NK-92 treated with Interleukin-12 subunit alpha and Interleukin-12 subunit beta, amount 100 ng/mL, for 24 hours (cell line): Measurements from ENCODE around the gene RPN1.
A peak's percentile ranks its signal among the peaks of the same experiment; 100 is the strongest.

Experiments
- DNase-seq: peaks from one replicate; lab custom pipeline; 2025; lab: John Stamatoyannopoulos, UW

RPN1 gene

DNA sequence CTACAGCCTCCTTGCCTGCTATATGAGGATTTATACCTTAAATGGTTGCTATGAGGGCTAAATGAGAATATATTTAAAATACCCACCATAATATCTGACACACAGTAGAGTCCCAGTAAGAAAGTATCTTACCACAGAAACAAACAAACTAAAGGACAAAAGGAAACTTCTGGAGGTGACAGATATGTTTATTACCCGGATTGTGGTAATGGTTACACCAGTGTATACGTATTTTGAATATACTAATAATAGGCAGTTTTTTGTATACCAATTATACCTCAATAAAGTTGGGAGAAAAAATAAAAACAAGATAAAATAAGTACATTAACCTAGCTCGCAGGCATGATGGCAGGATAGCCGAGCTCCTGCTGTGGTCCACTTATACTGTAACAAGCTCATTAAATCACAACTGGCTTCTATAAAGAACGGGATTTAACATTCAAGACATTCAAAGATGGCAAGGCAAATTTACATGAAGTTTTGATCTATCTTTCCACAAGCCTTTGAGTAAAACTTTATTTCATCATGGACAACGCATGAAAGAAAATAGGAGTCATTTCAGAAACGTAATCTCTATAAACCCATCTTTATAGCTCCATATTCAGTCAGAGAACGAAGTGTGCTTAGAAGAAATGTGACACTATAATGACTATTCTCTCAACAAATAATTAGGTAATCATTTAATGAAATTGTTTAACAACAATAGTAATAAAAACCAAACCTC, 1.5 kb downstream of the RPN1 start:
- DNase-seq: no peak

DNA sequence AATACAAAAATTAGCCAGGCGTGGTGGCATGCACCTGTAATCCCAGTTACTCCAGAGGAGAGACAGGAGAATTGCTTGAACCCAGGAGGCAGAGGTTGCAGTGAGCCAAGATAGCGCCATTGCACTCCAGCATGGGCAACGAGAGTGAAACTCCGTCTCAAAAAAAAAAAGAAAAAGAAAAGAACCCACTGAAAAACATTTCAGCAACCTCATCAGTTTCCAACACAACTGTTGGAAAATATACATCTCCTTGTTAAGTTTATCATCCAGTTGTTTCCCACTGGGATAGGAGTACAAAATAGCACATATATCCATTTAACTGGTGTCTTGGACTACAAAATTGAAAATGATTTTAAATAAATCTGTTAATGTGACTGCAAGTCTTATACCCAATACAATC, 2.2 kb downstream of the RPN1 start:
- no peak for DNase-seq

DNA sequence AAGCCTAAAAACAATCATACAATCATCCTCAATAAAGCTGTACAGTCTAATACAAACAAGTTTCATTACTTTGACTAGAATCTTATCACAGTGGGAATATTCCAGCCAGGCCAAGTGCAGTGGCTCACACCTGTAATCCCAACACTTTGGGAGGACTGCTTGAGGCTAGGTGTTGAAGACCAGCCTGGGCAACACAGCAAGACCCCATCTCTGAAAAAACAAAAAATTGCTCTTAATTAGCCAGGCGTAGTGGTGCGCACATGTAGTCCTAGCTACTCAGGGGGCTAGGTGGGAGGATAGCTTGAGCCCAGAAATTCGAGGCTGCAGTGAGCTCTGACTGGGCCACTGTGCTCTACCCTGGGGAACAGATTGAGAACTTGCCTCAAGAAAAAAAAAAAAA, 3.3 kb downstream of the RPN1 start:
- DNase-seq: no peak

DNA sequence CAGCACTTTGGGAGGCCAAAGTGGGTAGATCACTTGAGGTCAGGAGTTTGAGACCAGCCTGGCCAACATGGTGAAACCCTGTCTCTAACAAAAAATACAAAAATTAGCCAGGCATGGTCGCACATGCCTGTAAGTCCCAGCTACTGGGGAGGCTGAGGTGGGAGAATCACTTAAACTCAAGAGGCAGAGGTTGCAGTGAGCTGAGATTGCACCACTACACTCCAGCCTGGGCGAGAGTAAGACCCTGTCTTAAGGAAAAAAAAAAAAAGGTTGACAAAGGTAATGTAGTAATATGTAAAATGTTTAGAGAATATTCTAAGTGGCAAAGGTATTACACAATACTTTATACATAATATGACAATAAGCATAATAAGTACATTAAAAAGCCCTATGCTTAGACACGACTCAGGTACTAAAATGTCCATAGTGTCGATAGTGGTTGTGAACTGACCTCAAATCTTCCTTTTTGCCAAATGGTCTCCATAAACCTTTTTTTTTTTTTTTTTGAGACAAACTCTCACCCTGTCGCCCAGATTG, 16.5 kb downstream of the RPN1 start:
- DNase-seq: no peak

DNA sequence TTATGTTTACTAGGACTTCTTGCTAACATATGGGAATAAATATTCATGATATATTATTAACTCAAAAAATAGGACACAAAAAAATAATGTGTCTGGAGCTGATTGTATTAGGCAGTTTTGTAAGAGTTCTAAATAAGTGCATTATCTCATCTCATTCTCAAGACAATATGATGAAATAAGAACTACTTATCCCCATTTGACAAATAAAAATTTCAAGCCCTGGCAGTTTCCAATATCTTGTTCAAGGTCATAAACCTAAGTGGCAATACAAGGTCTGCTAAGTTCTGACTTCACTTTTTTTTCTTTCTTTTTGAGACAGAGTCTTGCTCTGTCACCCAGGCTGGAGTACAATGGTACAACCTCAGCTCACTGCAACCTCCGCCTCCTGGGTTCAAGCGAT, 18.3 kb downstream of the RPN1 start:
- DNase-seq: no peak

DNA sequence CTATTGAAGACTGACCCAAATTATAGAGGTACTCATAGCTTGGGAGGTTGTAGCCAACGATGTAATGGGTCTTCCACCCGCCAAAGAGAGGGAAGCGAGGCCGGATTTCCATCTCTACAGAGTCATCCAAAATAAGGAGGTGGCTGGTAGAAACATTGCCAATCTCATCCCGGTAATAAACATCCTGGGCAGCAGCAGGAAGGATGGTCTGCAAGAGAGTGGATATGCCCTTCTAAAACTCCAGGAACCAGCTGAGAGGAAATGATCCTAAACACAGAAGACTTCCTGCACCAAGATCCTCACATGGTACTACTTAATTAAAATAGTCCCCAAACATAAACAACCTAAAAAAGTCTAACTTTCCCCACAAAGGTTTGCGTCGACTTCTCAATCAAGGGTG, 20.7 kb downstream of the RPN1 start:
- DNase-seq: no peak

DNA sequence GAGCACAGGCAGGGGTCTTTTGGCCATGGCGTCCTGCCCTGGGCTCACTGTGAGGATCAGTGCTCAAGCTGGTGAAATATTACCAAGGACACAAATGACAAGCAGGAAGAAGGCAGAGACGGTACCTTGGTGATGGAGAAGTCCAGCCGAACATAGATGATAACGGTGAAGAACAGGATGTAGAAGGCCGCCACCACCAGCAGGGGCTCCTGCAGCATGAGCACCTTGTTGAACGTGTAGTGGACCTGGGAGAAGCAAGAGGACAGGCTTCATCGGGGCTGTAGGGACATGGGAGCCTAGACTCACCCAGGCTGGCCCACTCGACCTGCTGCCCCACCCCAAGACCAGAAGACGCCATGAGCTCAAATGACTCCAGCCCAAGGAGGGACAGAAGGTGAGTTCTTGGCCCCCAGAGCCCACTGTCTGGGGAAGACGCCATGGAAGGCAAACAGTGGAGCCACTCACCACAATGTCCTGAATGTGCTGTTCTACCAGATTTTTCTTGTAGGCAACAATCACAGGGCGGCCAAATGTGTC, 25.1 kb downstream of the RPN1 start:
- no peak for DNase-seq

DNA sequence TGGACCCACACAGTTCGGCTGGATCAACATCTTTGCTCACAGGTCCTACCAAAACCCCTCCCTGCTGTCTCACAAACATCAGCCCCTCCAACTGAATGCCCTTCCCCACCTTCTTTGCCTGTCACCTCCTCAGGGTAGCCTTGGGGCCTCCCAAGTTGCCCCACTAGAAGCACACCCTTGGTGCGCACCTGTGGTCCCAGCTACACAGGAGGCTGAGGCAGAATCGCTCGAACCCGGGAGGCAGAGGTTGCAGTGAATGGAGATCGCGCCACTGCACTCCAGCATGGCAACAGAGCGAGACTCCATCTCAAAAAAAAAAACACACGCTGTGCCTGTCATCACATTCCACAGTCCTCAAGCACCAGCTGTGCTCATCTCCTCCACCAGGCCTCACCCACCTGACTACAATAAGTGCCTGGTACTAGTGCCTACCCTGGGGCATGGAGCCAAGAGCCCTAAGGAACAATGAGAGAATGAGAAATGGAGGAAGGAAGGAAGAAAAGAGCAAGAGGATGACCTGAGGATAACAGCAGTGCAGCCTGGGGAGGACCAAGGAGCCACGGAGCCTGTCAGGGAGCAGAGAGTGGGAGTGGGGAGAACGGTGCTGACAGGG, 26.0 kb downstream of the RPN1 start:
- DNase-seq: no peak

DNA sequence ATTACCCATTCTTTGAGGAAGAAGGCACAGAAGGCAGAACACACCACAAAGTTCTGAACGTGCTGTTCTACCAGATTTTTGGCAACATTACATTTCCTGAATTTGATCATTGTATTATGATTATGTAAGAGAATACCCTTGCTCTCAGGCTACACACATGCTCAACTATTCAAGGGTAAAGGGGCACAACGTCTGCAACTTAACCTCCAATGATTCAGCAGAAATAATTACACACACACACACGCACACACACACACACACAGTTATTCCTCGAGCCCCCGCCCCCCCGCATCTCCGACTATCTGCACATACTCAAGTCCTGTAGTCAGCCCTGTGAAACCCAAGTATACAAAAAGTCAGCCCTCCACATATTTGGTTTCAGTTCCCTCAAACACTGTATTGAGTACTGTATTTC, 26.8 kb downstream of the RPN1 start:
- DNase-seq: no peak

DNA sequence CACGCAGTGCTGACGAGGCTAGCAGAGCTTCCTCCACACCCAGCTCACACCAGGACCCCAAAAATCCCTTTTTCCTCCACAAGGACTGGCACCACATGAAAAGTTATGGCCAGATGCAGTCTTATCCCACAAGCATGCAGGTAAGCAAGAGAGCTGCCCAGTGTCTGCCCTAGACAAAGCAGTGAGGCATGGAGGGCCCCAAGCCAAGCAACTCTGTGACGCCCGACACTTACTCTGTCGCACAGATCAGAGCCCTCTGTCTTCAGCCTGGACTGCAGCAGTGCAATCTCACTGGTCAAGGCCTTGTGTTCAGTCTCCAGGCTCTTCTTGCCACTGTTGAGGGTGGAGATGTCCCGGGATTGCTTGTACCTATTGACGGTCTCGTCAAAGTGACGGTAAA, 28.7 kb downstream of the RPN1 start:
- DNase-seq: no peak

DNA sequence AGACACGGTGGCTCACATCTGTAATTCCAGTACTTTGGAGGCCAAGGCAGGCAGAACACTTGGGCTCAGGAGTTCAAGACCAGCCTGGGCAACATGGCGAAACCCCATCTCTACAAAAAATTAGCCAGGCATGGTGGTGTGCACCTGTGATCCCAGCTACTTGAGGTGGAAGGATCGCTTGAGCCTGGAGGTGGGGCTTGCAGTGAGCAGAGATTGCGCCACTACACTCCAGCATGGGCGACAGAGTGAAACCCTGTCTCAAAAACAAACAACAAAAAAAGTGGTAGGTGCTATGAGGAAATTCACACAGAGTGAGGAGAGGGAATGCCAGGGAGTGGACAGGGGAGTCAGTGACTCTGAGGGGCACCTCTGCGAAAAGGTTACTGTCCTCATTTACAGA, 29.4 kb downstream of the RPN1 start:
- no peak for DNase-seq

DNA sequence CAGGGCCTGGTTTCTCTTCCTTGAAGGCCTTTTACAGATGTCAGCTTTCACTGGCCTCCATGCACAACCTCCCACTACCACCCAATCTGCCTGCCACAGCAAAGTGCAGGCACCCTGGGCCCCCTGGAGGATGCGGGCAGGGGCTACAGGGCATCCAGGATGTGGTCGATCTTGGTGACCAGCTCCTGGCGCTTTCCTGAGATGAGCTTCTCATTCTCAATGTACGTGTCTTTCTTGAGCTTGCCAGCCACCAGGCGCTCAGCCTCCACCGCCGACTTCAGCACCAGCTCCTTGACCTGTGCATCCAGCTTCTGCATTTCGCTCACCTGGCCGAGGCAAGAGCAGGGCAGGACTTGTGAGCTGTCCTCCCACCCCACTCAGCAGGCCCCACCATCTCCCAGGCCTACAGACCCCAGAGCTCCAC, 30.3 kb downstream of the RPN1 start:
- no peak for DNase-seq

DNA sequence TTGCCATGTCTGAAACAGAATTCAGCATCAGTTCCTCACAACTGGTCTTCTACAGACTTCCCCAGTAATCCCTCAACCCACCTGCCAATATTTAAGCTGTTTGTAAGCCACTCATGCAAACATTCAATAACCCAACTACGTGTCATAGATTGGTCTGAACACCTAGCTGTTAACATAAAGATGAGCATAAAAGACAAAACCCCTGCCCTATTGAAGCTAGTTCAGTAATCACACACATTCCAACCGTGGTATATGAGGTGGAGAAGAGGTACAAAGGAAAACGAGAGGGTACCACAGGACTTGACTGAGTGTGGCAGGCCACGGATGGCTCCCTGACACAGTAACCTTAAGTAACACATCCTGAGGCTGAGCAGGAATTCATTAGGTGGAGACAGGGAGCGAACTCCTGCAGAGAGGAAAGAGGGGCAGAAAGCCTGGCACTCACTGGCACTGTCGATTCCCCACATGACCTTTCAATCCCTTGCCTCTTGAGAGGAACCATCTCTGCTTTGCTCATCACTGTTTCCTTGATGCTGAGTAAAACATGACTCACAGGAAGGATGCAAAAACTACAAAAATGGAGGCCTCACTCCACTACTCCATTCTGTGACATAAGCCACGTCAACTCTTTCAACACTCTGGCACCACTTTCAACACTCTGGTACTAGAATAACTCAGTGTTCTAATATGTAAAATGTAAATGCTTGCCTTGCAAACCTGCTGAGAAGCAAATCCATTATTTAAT, 31.3 kb downstream of the RPN1 start:
- peak; percentile 45 for DNase-seq

DNA sequence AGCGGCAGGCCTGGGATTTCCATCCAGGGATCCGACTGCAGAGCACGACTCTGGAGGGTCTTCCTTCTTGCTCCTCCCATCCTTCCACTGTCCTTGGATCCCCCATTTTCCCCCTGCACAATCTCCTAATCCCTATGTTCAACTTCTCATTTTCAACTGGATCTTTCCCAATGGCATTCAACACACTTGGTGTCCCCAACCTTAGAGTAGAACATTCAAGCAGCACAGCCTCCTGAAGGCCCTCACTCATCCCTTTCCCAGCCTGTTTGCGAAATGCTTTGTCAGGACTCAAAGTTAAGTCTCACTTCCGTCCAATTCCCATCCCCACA, 32.3 kb downstream of the RPN1 start:
- DNase-seq: no peak

DNA sequence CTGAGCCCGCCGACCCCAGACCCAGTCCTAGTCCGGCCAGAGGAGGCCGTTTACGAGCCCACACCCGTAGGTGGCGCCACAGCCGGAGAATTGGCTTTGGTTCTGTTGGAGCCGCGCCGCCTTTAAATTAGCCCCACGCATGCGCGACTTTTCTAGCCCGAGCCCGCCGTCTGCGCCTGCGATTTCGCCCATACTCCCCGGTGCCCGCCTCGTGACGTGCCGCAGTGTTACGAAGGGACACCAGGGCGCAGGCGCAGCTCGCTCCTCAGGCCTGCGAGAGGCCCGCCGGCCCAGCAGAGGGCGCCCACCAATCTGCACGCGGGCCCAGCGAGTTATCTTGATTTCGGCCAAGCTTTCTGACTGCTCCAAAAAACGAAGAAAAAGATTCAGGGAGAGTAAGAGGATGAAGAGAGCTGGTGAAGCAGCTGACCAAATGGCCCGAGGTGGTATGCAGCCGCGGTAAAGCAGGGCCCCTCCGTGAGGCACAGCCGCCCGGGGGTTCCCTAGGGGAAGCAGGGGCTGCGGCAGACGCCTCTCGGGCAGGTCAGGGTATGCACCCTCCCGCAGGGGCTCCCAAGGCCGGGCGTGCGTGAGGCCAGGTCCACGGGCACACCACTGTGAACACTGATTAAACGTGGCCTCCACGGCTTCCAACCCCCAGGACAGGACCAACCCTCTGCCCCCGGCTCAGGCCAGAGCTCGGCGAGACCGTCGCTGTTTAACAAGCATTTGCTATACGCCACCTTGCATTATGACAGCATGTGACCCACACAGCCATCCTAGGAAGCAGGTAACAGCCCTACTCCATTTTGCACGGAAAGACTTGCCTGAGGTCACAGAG, 32.8 kb downstream of the RPN1 start:
- peak; percentile 98 for DNase-seq

DNA sequence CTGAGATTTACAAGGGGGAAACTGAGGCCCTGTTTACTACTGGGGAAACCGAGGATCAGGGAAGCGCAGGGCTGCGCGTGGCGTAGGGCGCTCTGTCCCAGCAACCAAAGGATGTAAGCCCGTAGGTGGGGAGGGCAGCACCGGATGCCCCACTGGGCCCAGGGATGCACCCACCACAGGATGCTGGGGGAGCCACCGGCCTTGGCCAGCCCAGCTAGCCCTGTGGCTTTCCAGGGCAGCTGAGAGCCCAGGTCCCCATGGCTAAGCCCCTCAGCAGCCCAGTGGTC, 33.4 kb downstream of the RPN1 start:
- no peak for DNase-seq

DNA sequence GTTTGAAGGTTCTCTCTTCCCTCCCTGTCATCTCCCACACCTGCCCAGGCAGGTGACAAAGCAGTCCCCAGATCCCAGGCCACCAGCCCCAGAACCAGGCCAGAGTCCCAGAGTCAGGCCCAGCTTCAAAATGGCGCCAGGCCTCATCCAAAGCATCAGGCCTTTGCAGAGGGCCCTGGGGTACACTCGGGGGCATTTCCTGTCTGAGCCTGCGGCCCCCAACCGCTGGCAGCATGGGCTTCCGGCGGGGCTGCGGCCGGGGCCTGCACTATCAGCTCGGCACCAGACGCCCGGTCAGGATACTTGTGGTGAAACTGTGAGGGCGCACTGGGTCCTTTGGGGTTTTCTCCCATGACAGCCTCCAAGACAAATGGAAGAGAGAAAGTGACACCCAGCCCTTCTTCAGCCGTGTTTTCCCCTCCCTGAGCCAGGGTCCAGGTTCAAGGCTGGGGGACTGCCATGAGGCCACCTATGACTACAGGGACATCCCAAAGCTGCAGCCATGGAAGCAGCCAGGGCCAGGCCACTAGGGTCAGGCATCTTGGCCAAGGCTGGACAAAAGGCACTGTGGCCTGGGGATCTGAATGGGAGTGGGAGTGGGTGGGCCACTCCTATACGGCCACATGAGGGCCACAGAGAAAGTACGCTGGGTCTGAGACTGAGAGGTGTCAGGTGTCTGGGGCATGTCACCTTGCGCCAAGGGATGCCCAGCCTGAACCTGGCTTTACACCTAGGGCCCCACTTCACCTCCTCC, 33.9 kb downstream of the RPN1 start:
- DNase-seq: peak; percentile 46

DNA sequence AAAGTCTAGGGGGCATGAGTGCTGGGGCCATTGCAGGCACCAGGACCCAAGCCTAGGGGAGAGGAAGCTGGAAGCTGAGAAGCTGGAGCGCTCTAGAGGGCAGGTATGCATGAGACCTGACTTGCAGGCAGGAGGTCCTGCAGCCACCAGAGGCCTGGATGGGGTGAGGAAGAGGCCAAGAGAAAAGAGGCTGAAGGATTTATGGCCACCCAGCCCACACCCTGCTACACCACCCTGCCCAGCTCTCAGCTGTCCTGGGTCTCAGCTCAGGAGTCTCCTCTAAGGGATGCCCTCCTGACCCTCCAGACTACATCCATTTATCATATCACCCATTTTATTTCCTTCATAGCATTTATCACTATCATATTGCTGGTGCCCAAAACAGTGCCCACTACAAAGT, 36.5 kb downstream of the RPN1 start:
- DNase-seq: no peak

DNA sequence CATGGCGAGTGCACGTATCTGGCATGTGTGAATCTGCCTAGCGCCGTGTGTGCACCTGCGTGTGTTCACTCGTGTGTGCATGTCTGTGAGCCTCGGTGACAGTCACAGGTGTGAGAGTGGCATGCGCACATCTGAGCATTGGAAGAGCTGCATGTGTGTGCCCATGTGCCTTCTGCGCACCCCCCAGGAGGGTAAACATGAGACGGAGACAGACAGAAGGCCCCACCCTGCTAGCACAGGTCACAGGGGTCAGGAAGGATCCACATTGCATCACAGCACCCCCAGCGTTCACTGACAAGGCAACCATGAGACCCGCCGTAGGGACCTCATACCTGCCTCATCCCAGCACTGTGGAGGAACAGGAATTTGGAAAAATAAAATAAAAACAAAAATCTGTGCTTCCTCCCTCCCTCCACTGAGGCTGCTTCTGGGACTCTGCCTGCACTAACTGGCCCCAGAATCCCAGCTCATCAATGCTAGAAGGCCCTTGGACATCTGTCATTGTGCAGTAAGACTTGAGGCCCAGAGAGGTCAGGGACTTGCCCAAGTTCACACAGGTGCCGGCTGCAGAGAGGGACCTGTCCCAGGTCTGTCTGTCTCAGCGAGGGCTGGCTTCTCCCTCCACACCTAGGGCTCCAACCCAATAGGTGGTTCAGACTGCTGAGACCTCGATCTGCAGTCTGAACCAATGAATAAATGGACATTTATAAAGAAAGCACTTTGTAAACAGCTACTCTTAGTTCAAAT, 37.4 kb downstream of the RPN1 start:
- DNase-seq: no peak

DNA sequence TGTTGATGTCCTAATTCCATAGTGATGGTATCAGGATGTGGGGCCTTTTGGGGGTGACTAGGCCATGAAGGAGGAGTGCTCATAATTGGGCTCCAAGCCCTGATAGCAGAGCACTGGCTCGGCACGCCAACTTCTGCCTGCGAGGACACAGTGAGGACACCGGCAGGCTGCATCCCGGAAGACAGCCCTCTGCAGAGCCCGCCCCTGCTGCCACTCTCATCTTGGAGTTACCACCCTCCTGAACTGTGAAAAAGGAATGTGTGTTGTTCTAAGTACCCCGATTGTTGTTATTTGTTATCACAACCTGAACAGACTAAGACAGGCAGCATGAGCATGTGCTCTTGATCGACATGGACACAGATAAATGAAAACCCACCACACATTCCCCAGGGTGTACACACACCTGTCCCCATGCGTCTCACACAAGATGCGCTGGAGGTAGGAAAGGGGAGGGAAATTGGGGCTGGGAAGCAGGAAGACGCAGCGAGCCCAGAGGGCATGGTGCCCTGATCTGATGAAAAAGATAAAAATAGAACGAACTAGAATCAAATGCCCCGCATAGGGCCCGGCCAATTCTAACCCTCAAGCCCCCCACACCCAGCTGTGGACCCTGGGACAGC, 40.1 kb downstream of the RPN1 start:
- no peak for DNase-seq
